ENCODE data around the gene LYSMD2. TPM values are rescaled to one million over a fixed set of nuclear protein-coding genes. Genes with fewer than 3 reads are reported as not detected.

LYSMD2 gene
- polyA plus RNA-seq, 1 experiment = 3.4 TPM

DNA sequence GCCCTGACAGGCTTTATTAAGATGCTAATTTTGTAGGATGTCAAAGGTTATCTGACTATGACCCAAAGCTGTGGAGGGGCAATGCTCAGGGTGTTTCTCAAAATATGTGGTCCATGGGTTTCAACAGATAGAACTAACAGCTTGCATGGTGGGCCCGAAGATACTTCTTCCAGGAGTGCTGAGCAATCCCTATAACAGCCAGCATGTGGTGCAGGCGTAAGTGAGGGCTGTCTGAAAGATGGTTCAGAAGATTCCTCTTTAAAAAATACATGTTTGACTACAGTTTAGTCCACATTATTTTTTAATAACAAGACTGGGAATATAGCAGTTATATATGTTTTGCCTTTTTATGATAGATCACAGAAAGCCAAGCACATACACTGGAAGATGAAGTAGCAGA lies 48.6 kb downstream of the LYSMD2 start:
- H3K36me3 ChIP-seq (ENCODE audit: control insufficient read depth, insufficient read depth, low read length) = no peaks in the 10 kb centered on the region
- CTCF ChIA-PET = interaction anchor here (0.9 to 1.9 kb wide), 6 partner anchors 14 to 367 kb away, joined by 3 to 17 read pairs (median 3); no protein-coding TSS in a partner anchor
- H3K27me3 ChIP-seq (ENCODE audit: control insufficient read depth, insufficient read depth, low read length) = peaks cover 2% of the 10 kb centered on the region; the same call in 1 of the 2 replicates
- no peak overlapping the region for H3K4me3 ChIP-seq (ENCODE audit: low read depth, low read length)
- no peak for DNase-seq (ENCODE audit: low read depth)
- TF ChIP-seq CTCF (IDR thresholded peaks at IDR 0.05; ENCODE audit: insufficient read depth, low read depth, low read length) = 0 out of 2 replicates have a peak, but pooled peaks have one; percentile 22
- POLR2A ChIA-PET = no interaction called here

DNA sequence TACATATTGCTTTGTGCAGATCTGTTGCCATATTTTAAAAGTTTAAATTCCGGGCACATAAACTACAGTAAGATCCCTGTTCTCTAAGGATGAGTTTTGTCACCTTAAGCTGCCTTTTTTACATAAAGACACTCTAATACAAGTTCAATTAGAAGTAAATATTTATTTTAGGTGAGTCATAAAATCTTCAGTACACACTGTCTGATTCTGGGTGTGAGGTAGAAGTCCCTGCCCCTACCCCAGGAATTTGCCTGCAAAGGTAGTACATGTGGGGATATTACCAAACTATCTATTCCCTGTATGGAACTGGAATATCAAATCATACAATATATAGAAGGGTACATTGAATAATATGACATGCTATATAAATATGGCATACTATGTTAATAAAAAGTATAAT lies 49.9 kb downstream of the LYSMD2 start:
- POLR2A ChIA-PET = no interaction called here
- CTCF ChIA-PET = interaction anchor here (0.6 to 1.9 kb wide), 2 partner anchors 78 to 85 kb away, joined by 3 to 5 read pairs; no protein-coding TSS in a partner anchor
- no peak for TF ChIP-seq CTCF (IDR thresholded peaks at IDR 0.05; ENCODE audit: insufficient read depth, low read depth, low read length)
- Histone ChIP-seq H3K36me3 (ENCODE audit: control insufficient read depth, insufficient read depth, low read length) (no peaks in the 10 kb centered on the region), H3K4me3 (ENCODE audit: low read depth, low read length) (no peak overlapping the region), H3K27me3 (ENCODE audit: control insufficient read depth, insufficient read depth, low read length) (peaks cover 2% of the 10 kb centered on the region; the same call in 1 of the 2 replicates)
- DNase-seq (ENCODE audit: low read depth) = no peak

DNA sequence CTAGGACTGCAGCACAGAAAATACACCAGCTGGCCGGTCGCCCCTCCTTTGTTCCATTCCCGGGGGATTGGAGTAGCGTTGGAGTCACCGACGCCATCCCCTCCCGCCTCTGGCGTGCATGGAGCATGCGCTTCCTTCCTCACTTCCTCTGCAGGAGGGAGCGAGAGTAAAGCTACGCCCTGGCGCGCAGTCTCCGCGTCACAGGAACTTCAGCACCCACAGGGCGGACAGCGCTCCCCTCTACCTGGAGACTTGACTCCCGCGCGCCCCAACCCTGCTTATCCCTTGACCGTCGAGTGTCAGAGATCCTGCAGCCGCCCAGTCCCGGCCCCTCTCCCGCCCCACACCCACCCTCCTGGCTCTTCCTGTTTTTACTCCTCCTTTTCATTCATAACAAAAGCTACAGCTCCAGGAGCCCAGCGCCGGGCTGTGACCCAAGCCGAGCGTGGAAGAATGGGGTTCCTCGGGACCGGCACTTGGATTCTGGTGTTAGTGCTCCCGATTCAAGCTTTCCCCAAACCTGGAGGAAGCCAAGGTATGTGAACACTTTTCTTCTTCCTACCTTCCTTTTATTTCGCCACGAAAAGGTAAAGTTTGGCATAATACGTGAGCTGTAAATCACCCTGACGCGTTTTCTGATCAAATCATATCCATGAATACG lies 56.0 kb downstream of the LYSMD2 start, which contains the start of gene SCG3:
TSS of gene SCG3 (plus strand) at position 201 of the 661 bp plus-strand sequence. CDS start at position 454, 253 bp downstream.
- DNase-seq (ENCODE audit: low read depth) = no peak
- Histone ChIP-seq H3K36me3 (ENCODE audit: control insufficient read depth, insufficient read depth, low read length) (no peaks in the 10 kb centered on the region), H3K27me3 (ENCODE audit: control insufficient read depth, insufficient read depth, low read length) (peaks cover 2% of the 10 kb centered on the region; the same call in 1 of the 2 replicates), H3K4me3 (ENCODE audit: low read depth, low read length) (no peak within 1 kb of the TSS)
- POLR2A ChIA-PET = no interaction called here
- CTCF ChIA-PET = interaction anchor here (2.2 to 2.9 kb wide), 2 partner anchors 31 to 94 kb away, joined by 5 to 8 read pairs; no protein-coding TSS in a partner anchor
- no peak for TF ChIP-seq CTCF (IDR thresholded peaks at IDR 0.05; ENCODE audit: insufficient read depth, low read depth, low read length)

GRCh38 chr15:51680321-51680720 lies 57.1 kb downstream of the LYSMD2 start:
- H3K27me3 ChIP-seq (ENCODE audit: control insufficient read depth, insufficient read depth, low read length) = peaks cover 2% of the 10 kb centered on the region; the same call in 1 of the 2 replicates
- no peak for TF ChIP-seq CTCF (IDR thresholded peaks at IDR 0.05; ENCODE audit: insufficient read depth, low read depth, low read length)
- ChIA-PET POLR2A (no interaction called here), CTCF (interaction anchor here (2.2 to 2.9 kb wide), 2 partner anchors 30 to 95 kb away, joined by 5 to 8 read pairs; no protein-coding TSS in a partner anchor)
- no peaks in the 10 kb centered on the region for H3K36me3 ChIP-seq (ENCODE audit: control insufficient read depth, insufficient read depth, low read length)
- DNase-seq (ENCODE audit: low read depth) = no peak
- H3K4me3 ChIP-seq (ENCODE audit: low read depth, low read length) = no peak overlapping the region

- Histone ChIP-seq H3K4me3 (ENCODE audit: low read depth, low read length) (no peak overlapping the region), H3K27me3 (ENCODE audit: control insufficient read depth, insufficient read depth, low read length) (peaks cover 2% of the 10 kb centered on the region; the same call in 1 of the 2 replicates), H3K36me3 (ENCODE audit: control insufficient read depth, insufficient read depth, low read length) (no peaks in the 10 kb centered on the region)
- no peak for DNase-seq (ENCODE audit: low read depth)
- POLR2A ChIA-PET = no interaction called here
- CTCF ChIA-PET = no interaction called here
- TF ChIP-seq CTCF (IDR thresholded peaks at IDR 0.05; ENCODE audit: insufficient read depth, low read depth, low read length) = no peak
Measured at GRCh38 chr15:51678096-51678495, 59.4 kb downstream of the LYSMD2 start.
